Karpas-422 (cell line): Measurements from ENCODE around the gene LGALS7. TPM values are rescaled to one million over a fixed set of nuclear protein-coding genes. Genes with fewer than 3 reads are reported as not detected.
"Not testable (repeated sequence)": the region's sequence is repeated elsewhere in the genome, so short reads cannot be mapped to it uniquely, and the experiment has no call there.

Experiments used
- DNase-seq: peaks from one replicate; pipeline ENCODE4 v3.0.0-alpha.2; 2015
- H2AFZ ChIP-seq: fragments of 200-600 bp; sonication (generic); 2 replicates; pipeline ENCODE4 v1.6.1; 2014; ENCODE audit warnings: antibody characterized with exemption, low read length, mixed read lengths
- H3K27ac ChIP-seq: fragments of 200-600 bp; sonication (generic); 2 replicates; pipeline ENCODE4 v1.5.1; 2014; ENCODE audit warnings: mild to moderate bottlenecking, low read length, moderate library complexity
- H3K27me3 ChIP-seq: fragments of 200-600 bp; sonication (generic); 2 replicates; pipeline ENCODE4 v1.6.1; 2014; ENCODE audit warnings: low read length, mixed read lengths
- H3K36me3 ChIP-seq: fragments of 200-600 bp; sonication (generic); 2 replicates; pipeline ENCODE4 v1.6.1; 2014; ENCODE audit warnings: low read length, mixed read lengths; ENCODE audit not compliant: insufficient read depth
- H3K4me1 ChIP-seq: fragments of 200-600 bp; sonication (generic); 2 replicates; pipeline ENCODE4 v1.6.1; 2014; ENCODE audit warnings: mild to moderate bottlenecking, low read length, mixed read lengths
- H3K4me2 ChIP-seq: fragments of 200-600 bp; sonication (generic); 2 replicates; pipeline ENCODE4 v1.6.1; 2014; ENCODE audit warnings: low read length, low read depth, mild to moderate bottlenecking; ENCODE audit not compliant: poor library complexity, severe bottlenecking
- H3K4me3 ChIP-seq: fragments of 200-600 bp; sonication (generic); 2 replicates; pipeline ENCODE4 v1.5.1; 2014; ENCODE audit warnings: mild to moderate bottlenecking, antibody characterized with exemption, low read length, mixed read lengths
- H3K79me2 ChIP-seq: fragments of 200-600 bp; sonication (generic); 2 replicates; pipeline ENCODE4 v1.6.1; 2014; ENCODE audit warnings: mild to moderate bottlenecking, low read length, mixed read lengths
- H3K9ac ChIP-seq: fragments of 200-600 bp; sonication (generic); 2 replicates; pipeline ENCODE4 v1.6.0; 2014; ENCODE audit warnings: low read length
- H3K9me2 ChIP-seq: fragments of 200-600 bp; sonication (generic), shearing (Covaris generic); replicated peaks from 2 replicates; pipeline ENCODE4 v1.6.0; 2014; ENCODE audit warnings: mild to moderate bottlenecking, low read length, moderate library complexity; ENCODE audit not compliant: insufficient read depth
- H3K9me3 ChIP-seq: fragments of 300-700, 200-600 bp; sonication (generic); 2 replicates; pipeline ENCODE4 v1.6.1; 2014; ENCODE audit warnings: low read length, mixed read lengths
- H4K20me1 ChIP-seq: fragments of 200-600 bp; sonication (generic); 2 replicates; pipeline ENCODE4 v1.6.1; 2014; ENCODE audit warnings: mild to moderate bottlenecking, antibody characterized with exemption, low read length, low read depth; ENCODE audit not compliant: insufficient read depth
- total RNA-seq: library from RNA; depleted of rRNA; stranded (reverse); fragments of >200 nt; shearing (Covaris generic); gene quantifications from 2 replicates; pipeline ENCODE4 v1.2.3, GENCODE V29; 2014; ENCODE audit warnings: low replicate concordance

The LGALS7 gene
- total RNA-seq, 1 experiment from 2014 or later = not detected

DNA sequence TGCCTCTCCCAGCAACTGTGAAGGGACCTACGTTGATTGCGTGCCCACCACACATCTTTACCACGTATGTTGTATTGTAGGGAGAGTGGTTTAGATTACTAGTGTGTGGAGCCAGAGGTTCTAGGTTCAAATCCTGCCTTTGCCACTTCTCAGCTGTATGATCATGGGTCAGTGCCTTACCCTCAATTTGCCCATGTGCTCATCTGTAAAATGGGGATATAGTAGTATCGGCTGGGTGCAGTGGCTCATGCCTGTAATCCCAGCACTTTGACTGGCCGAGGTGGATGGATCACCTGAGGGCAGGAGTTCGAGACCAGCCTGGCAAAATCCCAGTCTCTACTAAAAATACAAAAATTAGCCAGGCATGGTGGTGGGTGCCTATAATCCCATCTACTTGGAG is 40.0 kb upstream of the LGALS7 start:
- Histone ChIP-seq H3K36me3 (no peaks in the 10 kb centered on the region), H3K4me1 (no peaks in the 10 kb centered on the region), H4K20me1 (no peaks in the 10 kb centered on the region), H2AFZ (no peak overlapping the region), H3K4me3 (no peak overlapping the region), H3K79me2 (no peaks in the 10 kb centered on the region), H3K4me2 (no peak overlapping the region), H3K9me2 (no peaks in the 10 kb centered on the region), H3K27me3 (no peaks in the 10 kb centered on the region), H3K9ac (no peak overlapping the region), H3K27ac (no peak overlapping the region), H3K9me3 (no peaks in the 10 kb centered on the region)
- no peak for DNase-seq

DNA sequence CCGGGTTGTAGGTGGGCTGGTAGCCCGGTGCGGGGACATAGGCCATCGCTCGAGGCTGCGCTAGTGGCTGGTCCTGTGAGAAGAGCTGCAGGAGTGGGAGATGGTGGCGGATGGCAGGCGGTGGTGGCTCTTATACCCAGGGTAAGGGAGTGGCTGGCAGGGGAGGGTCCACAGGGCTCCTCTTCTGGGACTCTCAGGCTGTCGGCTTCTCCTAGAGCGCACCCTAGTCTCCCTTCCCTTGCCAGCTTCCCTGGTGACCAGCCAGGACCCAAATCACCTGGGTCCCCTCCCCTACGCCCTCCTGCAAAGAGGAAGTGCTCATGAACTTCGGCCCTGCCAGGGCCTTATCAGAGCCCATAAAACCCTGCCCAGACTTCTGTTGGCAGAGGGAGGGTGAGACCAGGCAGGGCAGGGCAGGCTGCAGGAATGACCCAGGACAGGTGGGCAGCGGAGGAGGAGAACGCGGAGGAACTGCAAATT is 39.6 kb upstream of the LGALS7 start, which contains the start of gene LGALS4:
LGALS4 (minus strand) TSS at position 105 of the 480 bp plus-strand sequence; CDS start at position 46, 59 bp downstream.
- Histone ChIP-seq H3K4me2 (no peak within 1 kb of the TSS), H3K27me3 (no peaks in the 10 kb centered on the region)

DNA sequence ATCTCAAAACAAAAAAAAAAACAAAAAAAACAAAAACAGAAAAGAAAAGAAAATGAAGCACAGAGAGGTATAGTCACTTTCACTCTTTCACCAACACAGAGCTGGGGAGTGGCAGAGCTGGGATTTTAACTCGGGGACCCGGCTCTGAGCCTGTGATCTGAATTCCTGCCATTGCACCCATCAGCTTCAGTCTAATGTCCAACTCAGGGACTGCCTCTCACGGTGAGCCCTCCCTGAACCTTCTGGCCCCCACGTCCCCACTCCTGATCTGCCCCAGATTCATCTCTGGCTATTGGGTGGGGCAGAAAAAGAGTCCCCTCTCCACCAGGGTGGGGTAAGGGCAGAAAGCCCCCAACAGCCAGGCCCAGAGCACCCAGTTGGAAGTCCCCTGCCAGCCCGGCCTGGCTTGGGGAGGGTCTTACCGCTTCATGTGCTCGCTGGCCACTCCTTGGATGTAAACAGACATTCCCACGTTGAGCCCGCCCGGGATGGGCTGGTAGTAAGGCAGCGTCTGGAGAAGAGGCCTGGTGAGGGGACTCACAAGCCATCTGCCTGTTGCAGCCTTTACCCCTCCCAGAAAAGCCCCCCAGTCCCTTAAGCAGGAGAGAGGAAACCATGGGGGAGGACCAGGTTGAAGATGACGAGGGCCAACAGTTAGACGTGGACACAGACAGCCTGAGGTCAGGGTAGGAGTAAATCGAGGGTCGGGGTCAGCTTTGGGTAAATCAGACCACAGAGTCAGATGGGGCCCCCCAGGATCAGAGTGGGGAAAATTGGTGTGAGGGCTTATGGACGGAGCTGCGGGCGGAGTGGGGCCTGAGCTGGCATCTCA is 38.9 kb upstream of the LGALS7 start:
- Histone ChIP-seq H3K27ac (no peak overlapping the region), H2AFZ (no peak overlapping the region), H3K4me2 (no peak overlapping the region), H3K36me3 (no peaks in the 10 kb centered on the region), H3K9me3 (no peaks in the 10 kb centered on the region), H3K4me1 (no peaks in the 10 kb centered on the region), H3K9ac (no peak overlapping the region), H4K20me1 (no peaks in the 10 kb centered on the region), H3K9me2 (no peaks in the 10 kb centered on the region), H3K27me3 (no peaks in the 10 kb centered on the region), H3K4me3 (no peak overlapping the region), H3K79me2 (no peaks in the 10 kb centered on the region)
- no peak for DNase-seq

More for the DNA sequence above, 39.6 kb upstream of the LGALS7 start, which contains the start of gene LGALS4:
- H3K4me3 ChIP-seq = no peak within 1 kb of the TSS
- no peak within 1 kb of the TSS for H3K27ac ChIP-seq
- no peaks in the 10 kb centered on the region for H3K4me1 ChIP-seq
- no peaks in the 10 kb centered on the region for H3K79me2 ChIP-seq
- no peaks in the 10 kb centered on the region for H4K20me1 ChIP-seq
- DNase-seq = no peak
- H3K36me3 ChIP-seq = no peaks in the 10 kb centered on the region
- no peak within 1 kb of the TSS for H2AFZ ChIP-seq
- H3K9me3 ChIP-seq = no peaks in the 10 kb centered on the region
- H3K9me2 ChIP-seq = no peaks in the 10 kb centered on the region
- H3K9ac ChIP-seq = no peak within 1 kb of the TSS

DNA sequence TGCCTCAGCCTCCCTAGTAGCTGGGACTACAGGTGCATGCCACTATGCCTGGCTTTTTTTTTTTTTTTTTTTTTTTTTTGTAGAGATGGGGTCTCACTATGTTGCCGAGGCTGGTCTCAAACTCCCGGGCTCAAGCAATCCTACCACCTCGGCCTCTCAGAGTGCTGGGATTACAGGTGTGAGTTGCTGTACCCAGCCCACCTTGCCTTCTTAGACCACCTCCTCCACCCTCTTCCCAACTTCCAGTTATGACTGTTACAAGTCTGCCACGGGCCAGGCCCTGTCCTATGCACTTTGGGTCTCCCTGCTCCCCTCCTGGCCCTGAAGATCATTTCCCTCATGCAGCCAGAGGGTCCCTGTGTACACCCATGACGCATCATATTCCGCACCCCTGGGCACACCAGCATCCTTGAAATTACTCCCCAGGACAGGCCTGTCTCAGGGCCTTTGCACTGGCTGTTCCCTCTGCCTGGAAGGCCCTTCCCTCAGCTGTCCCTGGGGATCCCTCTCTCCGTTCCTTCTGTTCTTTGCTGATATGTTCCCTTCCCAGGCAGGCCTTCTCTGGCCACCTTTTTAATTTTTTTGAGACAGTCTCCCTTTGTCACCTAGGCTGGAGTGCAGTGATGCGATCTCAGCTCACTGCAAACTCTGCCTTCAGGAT is 36.4 kb upstream of the LGALS7 start:
- no peak overlapping the region for H3K4me3 ChIP-seq
- no peak for DNase-seq

DNA sequence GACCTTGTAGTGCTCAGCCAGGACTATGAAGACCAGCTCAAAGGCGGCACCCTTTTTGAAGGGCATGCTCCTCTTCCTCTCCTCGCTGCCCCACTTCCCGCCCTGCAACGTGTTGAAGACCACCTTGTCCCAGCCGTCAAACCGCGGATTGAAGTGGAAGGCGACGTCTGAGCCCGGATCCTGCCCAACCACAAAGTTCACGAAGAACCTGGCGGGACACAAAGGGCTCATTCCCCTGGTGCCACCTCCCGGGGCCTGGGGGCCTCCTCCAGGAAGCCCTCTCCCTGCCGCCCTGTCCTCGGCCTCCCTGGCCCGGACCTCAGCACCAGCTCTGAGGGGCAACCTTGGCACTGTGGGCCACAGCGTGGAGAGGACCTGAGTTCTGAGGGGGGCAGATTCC is 35.4 kb upstream of the LGALS7 start:
- no peak for DNase-seq
- H3K9me2 ChIP-seq = no peaks in the 10 kb centered on the region
- H3K9me3 ChIP-seq = no peaks in the 10 kb centered on the region
- no peak overlapping the region for H3K27ac ChIP-seq
- no peak overlapping the region for H3K9ac ChIP-seq
- H3K27me3 ChIP-seq = no peaks in the 10 kb centered on the region
- no peaks in the 10 kb centered on the region for H3K4me1 ChIP-seq
- H3K79me2 ChIP-seq = no peaks in the 10 kb centered on the region
- H3K4me3 ChIP-seq = no peak overlapping the region
- H2AFZ ChIP-seq = no peak overlapping the region
- no peak overlapping the region for H3K4me2 ChIP-seq
- H4K20me1 ChIP-seq = no peaks in the 10 kb centered on the region
- no peaks in the 10 kb centered on the region for H3K36me3 ChIP-seq

More for the DNA sequence above, 36.4 kb upstream of the LGALS7 start:
- Histone ChIP-seq H3K27ac (no peak overlapping the region), H4K20me1 (no peaks in the 10 kb centered on the region), H3K36me3 (no peaks in the 10 kb centered on the region), H3K4me1 (no peaks in the 10 kb centered on the region), H3K27me3 (no peaks in the 10 kb centered on the region), H3K9me3 (no peaks in the 10 kb centered on the region), H3K4me2 (no peak overlapping the region), H3K9me2 (no peaks in the 10 kb centered on the region), H2AFZ (no peak overlapping the region), H3K79me2 (no peaks in the 10 kb centered on the region), H3K9ac (no peak overlapping the region)

DNA sequence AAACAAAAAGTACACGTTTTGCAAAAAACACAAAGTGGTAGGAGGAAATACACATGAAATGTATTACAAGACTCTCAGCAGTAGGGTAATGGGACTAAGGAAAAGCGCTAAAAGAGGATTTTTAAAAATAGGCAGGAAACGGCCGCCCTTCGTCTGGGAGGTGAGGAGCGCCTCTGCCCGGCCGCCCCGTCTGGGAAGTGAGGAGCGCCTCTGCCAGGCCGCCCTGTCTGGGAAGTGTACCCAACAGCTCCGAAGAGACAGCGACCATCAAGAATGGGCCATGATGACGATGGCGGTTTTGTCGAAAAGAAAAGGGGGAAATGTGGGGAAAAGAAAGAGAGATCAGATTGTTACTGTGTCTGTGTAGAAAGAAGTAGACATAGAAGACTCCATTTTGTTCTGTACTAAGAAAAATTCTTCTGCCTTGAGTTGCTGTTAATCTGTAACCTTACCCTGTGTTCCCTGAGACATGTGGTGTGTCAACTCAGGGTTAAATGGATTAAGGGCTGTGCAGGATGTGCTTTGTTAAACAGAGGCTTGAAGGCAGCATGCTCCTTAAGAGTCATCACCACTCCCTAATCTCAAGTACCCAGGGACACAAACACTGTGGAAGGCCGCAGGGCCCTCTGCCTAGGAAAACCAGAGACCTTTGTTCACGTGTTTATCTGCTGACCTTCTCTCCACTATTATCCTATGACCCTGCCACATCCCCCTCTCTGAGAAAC is 34.2 kb upstream of the LGALS7 start:
- H3K4me3 ChIP-seq, DNase-seq, H3K9ac ChIP-seq, H3K4me2 ChIP-seq, H3K9me3 ChIP-seq, H3K27ac ChIP-seq, H3K4me1 ChIP-seq, H3K36me3 ChIP-seq, H3K27me3 ChIP-seq, H4K20me1 ChIP-seq, H3K79me2 ChIP-seq, H2AFZ ChIP-seq, H3K9me2 ChIP-seq: not testable (repeated sequence)

DNA sequence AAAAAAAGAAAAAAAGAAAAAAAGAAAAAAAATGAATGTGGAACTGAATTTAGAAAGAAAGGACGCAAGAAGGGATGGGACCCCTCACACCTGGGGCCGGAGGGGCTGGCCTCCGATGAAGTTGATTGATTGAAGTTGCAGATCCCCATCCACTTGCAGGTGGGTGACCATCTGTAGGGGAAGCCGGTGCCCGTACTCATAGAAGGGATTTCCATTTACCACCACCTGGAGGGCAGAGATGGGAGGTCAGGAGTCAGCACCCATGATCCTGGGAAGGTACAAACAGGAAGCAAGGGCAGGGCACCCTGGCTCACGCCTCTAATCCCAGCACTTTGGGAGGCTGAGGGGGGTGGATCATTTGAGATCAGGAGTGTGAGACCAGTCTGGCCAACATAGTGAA is 33.1 kb upstream of the LGALS7 start:
- no peak for DNase-seq
- Histone ChIP-seq H4K20me1 (no peaks in the 10 kb centered on the region), H3K9me3 (no peaks in the 10 kb centered on the region), H2AFZ (no peak overlapping the region), H3K27ac (no peak overlapping the region), H3K27me3 (no peaks in the 10 kb centered on the region), H3K9ac (no peak overlapping the region), H3K36me3 (no peaks in the 10 kb centered on the region), H3K4me2 (no peak overlapping the region), H3K4me3 (no peak overlapping the region), H3K79me2 (no peaks in the 10 kb centered on the region), H3K4me1 (no peaks in the 10 kb centered on the region), H3K9me2 (no peaks in the 10 kb centered on the region)

DNA sequence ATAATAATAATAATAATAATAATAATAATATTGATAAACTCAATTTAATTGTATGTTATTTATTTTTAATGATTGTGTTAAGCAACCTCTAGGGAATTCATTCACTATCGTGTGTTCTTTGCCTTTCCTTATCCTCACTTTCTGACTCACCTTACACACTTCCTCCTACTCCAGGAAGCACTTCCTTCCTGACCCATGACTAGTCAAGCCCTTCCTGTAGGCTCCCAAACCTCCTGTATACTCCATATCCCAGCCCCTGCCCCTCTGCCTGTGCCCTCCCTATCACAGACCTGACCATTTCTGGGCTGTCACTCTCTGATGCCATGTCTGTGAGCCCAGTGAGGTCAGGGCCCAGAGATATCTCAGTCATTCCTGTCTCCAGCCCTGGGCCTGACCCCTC is 31.9 kb upstream of the LGALS7 start:
- Histone ChIP-seq H3K79me2 (no peaks in the 10 kb centered on the region), H3K9ac (no peak overlapping the region), H3K27ac (no peak overlapping the region), H4K20me1 (no peaks in the 10 kb centered on the region), H2AFZ (no peak overlapping the region), H3K4me1 (no peaks in the 10 kb centered on the region), H3K4me2 (no peak overlapping the region), H3K4me3 (no peak overlapping the region), H3K27me3 (no peaks in the 10 kb centered on the region), H3K36me3 (no peaks in the 10 kb centered on the region), H3K9me3 (no peaks in the 10 kb centered on the region), H3K9me2 (no peaks in the 10 kb centered on the region)
- DNase-seq = no peak
